T-helper 22 cell (primary cell): ENCODE data around the gene SETD3.

Experiments used
- DNase-seq: peaks from one replicate; pipeline ENCODE4 v3.0.0-alpha.2; 2020; ENCODE audit warnings: low read depth

Gene SETD3

DNA sequence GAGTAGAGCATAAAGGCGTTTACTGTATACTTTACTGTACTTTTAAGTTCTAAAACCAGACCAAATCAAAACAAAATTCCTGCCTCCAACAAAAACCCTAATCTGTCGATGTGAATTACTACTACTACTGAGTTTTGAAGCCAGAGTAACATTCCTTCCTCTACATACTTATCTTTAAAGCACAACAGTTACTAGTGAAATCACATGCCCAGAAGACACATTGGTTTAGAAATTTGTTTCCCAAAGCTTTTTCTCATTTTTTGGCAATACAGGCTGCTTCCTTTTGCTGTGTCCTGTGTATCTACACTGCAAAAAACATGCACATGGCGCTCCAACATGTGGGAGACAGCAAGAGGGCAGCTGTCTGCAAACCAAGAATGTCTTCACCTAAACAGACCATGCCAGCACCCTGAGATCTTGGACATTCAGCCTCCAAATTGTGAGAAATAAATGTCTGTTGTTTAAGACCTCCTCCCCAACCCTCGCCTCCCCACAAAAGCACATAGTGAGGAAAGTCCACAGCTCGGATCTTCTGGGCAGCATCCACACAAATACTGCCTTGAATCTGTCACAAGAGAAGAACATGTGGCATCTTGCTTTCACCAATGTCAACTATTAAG is 21.1 kb downstream of the SETD3 start:
- DNase-seq: no peak

GRCh38 chr14:99454246-99454645 is 26.4 kb downstream of the SETD3 start:
- DNase-seq: no peak

- DNase-seq: no peak
These were observed 27.7 kb downstream of the SETD3 start for GRCh38 chr14:99452968-99453367.

DNA sequence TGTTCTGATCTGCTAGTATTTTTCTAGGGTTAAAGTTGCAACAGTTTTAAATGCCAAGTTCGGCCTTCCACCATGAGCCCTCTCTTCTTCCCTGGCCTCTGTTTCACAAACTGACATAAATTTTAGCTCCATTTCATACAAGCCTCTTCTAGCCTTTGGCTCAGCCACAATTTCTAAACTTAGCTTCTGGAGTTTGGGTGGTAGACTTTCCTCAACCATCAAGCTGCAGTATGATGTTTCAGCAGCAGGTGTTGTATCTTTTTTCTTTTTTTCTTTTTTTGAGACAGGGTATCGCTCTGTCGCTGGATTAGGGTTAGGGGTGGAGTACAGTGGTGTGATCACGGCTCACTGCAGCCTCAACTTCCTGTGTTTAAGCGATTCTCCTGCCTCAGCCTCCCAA is 29.4 kb downstream of the SETD3 start:
- DNase-seq: no peak

DNA sequence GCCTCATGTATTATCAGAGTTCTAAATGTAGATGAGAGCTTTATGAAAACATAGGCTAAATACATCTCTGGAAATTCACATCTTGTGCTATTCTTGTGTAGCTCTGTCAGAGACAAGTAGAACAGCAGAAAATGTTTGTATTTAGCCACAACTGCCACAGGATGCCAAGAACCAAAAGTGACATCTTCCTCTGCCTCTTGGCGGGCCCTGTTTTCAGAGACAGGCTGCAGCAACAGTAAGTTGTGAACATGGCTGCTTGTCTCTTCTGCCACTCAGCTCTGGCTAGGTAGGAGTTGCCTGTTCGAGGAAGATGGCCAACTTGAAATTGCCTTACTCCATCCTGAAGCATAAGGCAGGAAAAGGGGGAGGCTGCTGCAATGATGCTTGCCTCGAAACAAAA is 30.4 kb downstream of the SETD3 start:
- no peak for DNase-seq

DNA sequence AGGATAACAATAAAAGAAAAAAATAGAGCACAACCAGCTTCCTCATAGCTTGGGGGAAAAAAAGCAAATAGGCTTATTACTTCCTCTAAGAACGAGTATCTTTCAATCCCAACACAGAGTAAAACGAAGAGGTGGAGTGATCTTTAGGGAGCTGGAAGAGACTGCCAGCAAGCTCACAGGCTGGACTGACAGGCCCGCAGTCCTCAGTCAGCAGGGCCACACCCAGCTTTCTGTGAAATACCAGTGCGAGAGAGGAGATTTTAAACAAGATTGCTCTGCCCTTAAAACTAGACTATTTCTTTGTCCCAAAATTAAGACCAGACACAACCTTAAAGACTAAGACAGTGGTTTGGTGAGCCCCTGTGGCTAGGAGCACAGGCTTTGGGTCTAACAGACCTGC is 32.9 kb downstream of the SETD3 start:
- DNase-seq: no peak

GRCh38 chr14:99445931-99446330 is 34.7 kb downstream of the SETD3 start:
- DNase-seq: no peak

- no peak for DNase-seq
These were observed 38.7 kb downstream of the SETD3 start for GRCh38 chr14:99441918-99442317.

- no peak for DNase-seq
These were observed 39.3 kb downstream of the SETD3 start for GRCh38 chr14:99441157-99441870.

- DNase-seq: no peak
These were observed 40.4 kb downstream of the SETD3 start for GRCh38 chr14:99440278-99440677.

DNA sequence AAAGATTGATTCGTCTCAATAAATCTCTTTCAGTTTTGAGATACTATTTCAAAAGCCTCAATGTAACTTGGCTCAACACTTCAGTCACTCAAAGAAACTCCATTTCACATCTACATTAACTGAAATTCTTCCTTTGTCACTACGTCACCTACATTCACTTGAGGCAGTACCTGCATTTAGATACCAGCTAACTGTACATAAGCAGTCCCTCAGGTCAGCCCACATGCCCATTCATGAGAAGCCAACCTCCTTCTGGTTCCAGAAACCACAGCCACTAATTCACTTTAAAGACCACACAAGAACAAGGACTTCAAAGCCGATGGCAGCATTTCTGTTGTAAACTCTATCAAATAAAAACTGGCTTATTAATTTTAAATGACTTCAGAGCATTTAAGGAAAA is 43.0 kb downstream of the SETD3 start:
- DNase-seq: no peak

DNA sequence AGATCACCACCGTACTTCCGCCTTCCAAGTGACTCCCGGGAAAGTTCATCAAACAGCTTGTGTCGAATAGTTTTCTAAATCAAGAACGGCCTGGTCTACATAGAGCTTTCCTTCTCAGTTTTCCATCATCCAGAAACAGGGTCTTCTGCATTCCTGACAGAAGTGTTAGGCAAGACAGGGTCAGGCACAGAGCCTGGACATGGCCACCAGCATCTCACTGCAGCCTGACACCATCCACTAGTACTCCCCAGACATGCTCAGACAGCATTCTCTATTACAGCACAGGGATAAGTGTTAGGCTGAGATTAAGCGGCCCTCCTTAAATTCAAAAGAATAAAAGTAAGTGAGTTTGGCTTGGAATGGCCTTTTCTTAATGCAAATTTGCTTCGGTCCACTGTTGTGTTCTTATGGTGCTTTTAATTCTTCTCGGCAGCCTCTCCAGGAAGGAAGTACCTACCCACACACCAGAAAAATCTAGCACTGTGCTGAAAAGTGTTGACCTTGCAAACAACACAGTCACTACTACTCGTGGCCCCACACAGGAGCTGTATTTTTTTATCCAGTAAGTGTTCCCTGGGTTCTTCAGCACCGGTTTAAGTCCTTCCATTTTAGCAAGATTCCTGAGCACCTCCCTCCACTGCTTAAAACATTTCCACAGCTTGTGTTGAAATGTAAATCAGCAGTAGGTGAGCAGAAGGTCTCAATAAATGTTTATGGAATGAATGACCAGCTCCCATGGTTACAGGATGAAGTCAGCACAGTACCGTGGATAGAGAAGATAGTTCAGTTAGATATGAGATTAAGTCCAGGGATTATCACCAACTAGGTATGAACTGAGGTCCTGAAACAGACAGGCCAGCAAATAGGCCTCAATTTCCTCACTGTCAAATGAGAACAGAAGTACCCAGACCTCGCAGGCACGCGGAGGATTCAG is 44.1 kb downstream of the SETD3 start:
- DNase-seq: no peak

DNA sequence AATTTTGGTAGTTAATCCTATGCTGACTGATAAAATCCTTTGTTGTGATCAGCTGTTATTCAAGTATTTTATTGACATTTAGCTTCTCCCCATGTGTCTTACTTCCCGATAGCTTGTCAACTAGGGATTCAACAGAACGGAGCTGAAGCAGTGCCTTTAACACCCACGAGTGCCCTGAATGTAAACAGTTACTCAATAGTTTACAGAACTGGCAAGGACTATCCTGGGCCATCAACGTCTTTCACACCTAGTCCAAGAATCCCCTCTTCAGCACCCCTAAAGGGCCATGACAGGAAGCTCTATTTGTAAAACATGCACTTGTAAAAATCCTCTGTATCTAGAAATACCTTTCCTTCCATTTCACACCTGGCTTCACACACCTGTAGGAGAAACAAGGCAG is 45.3 kb downstream of the SETD3 start:
- DNase-seq: no peak

DNA sequence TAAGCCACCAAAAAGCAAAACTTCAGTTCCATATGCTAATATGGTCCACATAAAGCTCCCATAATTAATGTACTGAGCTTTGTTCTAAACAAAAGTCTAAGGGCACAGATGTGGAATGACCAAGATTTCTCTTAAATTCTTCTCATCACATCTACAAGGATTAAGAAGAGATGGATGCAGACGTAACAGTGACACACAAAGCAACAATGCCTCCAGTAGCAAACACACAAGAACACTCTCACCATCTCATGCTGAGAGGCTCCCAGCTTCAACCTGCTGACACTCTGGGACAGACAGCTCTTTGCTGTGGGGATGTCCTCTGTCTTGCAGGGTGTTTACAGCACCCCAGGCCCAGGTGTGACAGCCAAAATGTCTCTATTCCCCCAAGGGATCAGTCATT is 48.2 kb downstream of the SETD3 start:
- no peak for DNase-seq

GRCh38 chr14:99431986-99432385 is 48.7 kb downstream of the SETD3 start:
- DNase-seq: no peak

- no peak for DNase-seq
These were observed 50.2 kb downstream of the SETD3 start for GRCh38 chr14:99430491-99430890.

- DNase-seq: no peak
These were observed 52.9 kb downstream of the SETD3 start for GRCh38 chr14:99427632-99428300.

DNA sequence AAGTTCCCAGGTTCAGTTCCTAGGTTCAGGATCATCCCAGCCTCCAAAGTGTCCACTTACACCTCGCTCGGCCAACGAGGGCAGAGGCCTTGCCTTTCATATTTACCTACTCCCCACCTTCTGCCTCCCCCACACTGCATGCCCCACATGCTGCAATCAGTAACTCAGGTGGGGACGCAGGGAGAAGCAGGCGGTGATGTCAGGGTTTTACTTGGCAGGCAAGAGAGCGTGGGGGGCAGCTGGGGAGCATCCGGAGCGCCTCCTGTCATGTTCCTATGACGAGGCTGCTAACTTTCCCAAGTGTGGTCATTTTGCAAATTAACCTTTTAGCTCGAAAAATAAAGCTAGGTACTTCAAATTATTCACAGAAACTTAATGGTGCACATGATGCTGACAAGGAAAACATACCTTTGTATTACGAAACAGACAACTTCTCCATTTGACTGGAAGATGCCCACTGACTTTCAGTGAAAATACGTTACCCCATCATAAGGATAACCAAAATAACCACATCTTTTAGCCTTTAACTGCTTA is 53.8 kb downstream of the SETD3 start:
- DNase-seq: no peak

GRCh38 chr14:99426265-99426664 is 54.4 kb downstream of the SETD3 start:
- no peak for DNase-seq

DNA sequence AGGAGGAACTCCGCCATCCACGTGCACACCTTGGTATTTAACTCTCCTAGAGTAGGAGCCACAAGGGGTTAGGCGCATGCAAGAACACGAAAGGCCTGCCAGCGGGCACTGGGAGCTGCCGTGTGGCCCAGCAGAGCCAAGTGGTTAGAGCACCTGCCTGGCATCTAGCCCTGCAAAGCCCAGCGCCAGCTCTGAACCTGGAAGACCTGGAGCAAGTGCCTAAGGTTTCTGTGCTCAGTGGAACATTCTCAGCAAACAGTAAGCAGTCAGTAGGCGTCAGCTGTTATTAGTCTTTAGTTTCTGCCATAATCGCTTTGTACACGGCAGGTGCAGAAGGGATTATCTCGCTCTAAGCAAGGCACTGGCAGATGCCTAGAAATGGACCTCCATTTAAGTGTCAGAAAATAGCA is 55.4 kb downstream of the SETD3 start:
- no peak for DNase-seq

GRCh38 chr14:99424306-99424877 is 56.3 kb downstream of the SETD3 start:
- no peak for DNase-seq

- DNase-seq: no peak
These were observed 57.2 kb downstream of the SETD3 start for GRCh38 chr14:99423434-99423833.
